H9 (cell line): Measurements from ENCODE around the gene ATRIP. TPM values are rescaled to one million over a fixed set of nuclear protein-coding genes. Genes with fewer than 3 reads are reported as not detected.

Experiments
- DNase-seq: peaks from one replicate; pipeline ENCODE4 v3.0.0-alpha.2; 2017
- H2AFZ ChIP-seq: one replicate; pipeline ENCODE4 v1.6.1; 2013; ENCODE audit warnings: mild to moderate bottlenecking, low read length, control low read depth, moderate library complexity
- H2AK5ac ChIP-seq: 2 replicates; pipeline ENCODE4 v1.6.1; 2013; ENCODE audit warnings: low read length, control low read depth, mixed read lengths; ENCODE audit not compliant: insufficient read length
- H2BK120ac ChIP-seq: one replicate; pipeline ENCODE4 v1.6.1; 2013; ENCODE audit warnings: low read depth, mild to moderate bottlenecking, low read length, control low read depth, inconsistent platforms; ENCODE audit not compliant: poor library complexity, severe bottlenecking
- H2BK12ac ChIP-seq: 2 replicates; pipeline ENCODE4 v1.6.1; 2013; ENCODE audit warnings: low read length, control low read depth, mixed read lengths, low read depth; ENCODE audit not compliant: insufficient read length
- H2BK15ac ChIP-seq: 2 replicates; pipeline ENCODE4 v1.6.1; 2013; ENCODE audit warnings: low read depth, low read length, control low read depth
- H2BK20ac ChIP-seq: one replicate; pipeline ENCODE4 v1.6.1; 2013; ENCODE audit warnings: low read depth, mild to moderate bottlenecking, low read length, control low read depth, inconsistent platforms; ENCODE audit not compliant: poor library complexity, severe bottlenecking
- H2BK5ac ChIP-seq: 2 replicates; pipeline ENCODE4 v1.6.1; 2013; ENCODE audit warnings: low read length, control low read depth, mixed read lengths; ENCODE audit not compliant: insufficient read length
- H3K14ac ChIP-seq: 2 replicates; pipeline ENCODE4 v1.6.1; 2013; ENCODE audit warnings: low read length, control low read depth; ENCODE audit not compliant: insufficient read depth
- H3K18ac ChIP-seq: 2 replicates; pipeline ENCODE4 v1.6.1; 2013; ENCODE audit warnings: low read depth, mild to moderate bottlenecking, mixed read lengths, low read length, control low read depth; ENCODE audit not compliant: insufficient read length
- H3K23ac ChIP-seq: 2 replicates; pipeline ENCODE4 v1.6.1; 2013; ENCODE audit warnings: low read length, control low read depth, mixed read lengths, low read depth; ENCODE audit not compliant: insufficient read length
- H3K23me2 ChIP-seq: 2 replicates; pipeline ENCODE4 v1.6.1; 2013; ENCODE audit warnings: low read depth, mild to moderate bottlenecking, mixed read lengths, low read length, control low read depth; ENCODE audit not compliant: insufficient read length, poor library complexity, severe bottlenecking
- H3K27ac ChIP-seq: 2 replicates; pipeline ENCODE4 v1.5.1; 2013; ENCODE audit warnings: low read length, control low read depth, mixed read lengths, low read depth; ENCODE audit not compliant: insufficient read length
- H3K27me3 ChIP-seq: 2 replicates; pipeline ENCODE4 v1.6.1; 2013; ENCODE audit warnings: low read length, control low read depth, inconsistent platforms; ENCODE audit not compliant: insufficient read depth
- H3K4ac ChIP-seq: 2 replicates; pipeline ENCODE4 v1.6.1; 2013; ENCODE audit warnings: low read depth, mild to moderate bottlenecking, control low read depth, inconsistent platforms, low read length, moderate library complexity
- H3K4me1 ChIP-seq: 2 replicates; pipeline ENCODE4 v1.6.1; 2013; ENCODE audit warnings: low read length, control low read depth, inconsistent platforms; ENCODE audit not compliant: insufficient read depth
- H3K4me2 ChIP-seq: 2 replicates; pipeline ENCODE4 v1.6.1; 2013; ENCODE audit warnings: low read length, control low read depth, mixed read lengths; ENCODE audit not compliant: insufficient read length, insufficient read depth
- H3K56ac ChIP-seq: 2 replicates; pipeline ENCODE4 v1.6.1; 2013; ENCODE audit warnings: low read depth, mild to moderate bottlenecking, mixed read lengths, low read length, control low read depth; ENCODE audit not compliant: insufficient read length
- H3K79me1 ChIP-seq: 2 replicates; pipeline ENCODE4 v1.6.1; 2013; ENCODE audit warnings: low read depth, mild to moderate bottlenecking, moderate library complexity, low read length, control low read depth, inconsistent platforms; ENCODE audit not compliant: insufficient read depth, poor library complexity, severe bottlenecking
- H3K79me2 ChIP-seq: 2 replicates; pipeline ENCODE4 v1.6.1; 2013; ENCODE audit warnings: low read length, control low read depth, inconsistent platforms; ENCODE audit not compliant: insufficient read depth
- H3K9ac ChIP-seq: 2 replicates; pipeline ENCODE4 v1.6.1; 2013; ENCODE audit warnings: low read length, control low read depth, mixed read lengths; ENCODE audit not compliant: insufficient read length; ENCODE audit errors: extremely low read depth
- H3K9me3 ChIP-seq: one replicate; pipeline ENCODE4 v1.6.1; 2013; ENCODE audit warnings: low read depth, low read length, inconsistent platforms; ENCODE audit not compliant: control insufficient read depth
- H3T11ph ChIP-seq: one replicate; pipeline ENCODE4 v1.6.1; 2013; ENCODE audit warnings: mild to moderate bottlenecking, low read length, control low read depth, inconsistent platforms
- H4K20me1 ChIP-seq: one replicate; pipeline ENCODE4 v1.6.1; 2013; ENCODE audit not compliant: control insufficient read depth, insufficient read length, insufficient read depth
- H4K5ac ChIP-seq: 2 replicates; pipeline ENCODE4 v1.6.1; 2013; ENCODE audit warnings: low read depth, mild to moderate bottlenecking, mixed read lengths, low read length, control low read depth; ENCODE audit not compliant: insufficient read length
- H4K8ac ChIP-seq: replicated peaks from 2 replicates; pipeline ENCODE4 v1.6.1; 2013; ENCODE audit warnings: low read length, control low read depth, mixed read lengths, low read depth; ENCODE audit not compliant: insufficient read length
- H4K91ac ChIP-seq: 2 replicates; pipeline ENCODE4 v1.6.1; 2013; ENCODE audit warnings: low read depth, mild to moderate bottlenecking, moderate library complexity, mixed read lengths, low read length, control low read depth; ENCODE audit not compliant: insufficient read length
- H3K27ac Mint-ChIP-seq, 3 experiments: 2 replicates in 2 of 3; 3 replicates in 1 of 3; pipeline ENCODE4 v1.8.0; 2020 to 2021; ENCODE audit warnings: mixed read lengths in 3 of 3, mild to moderate bottlenecking in 1 of 3, moderate library complexity in 1 of 3
- H3K27me3 Mint-ChIP-seq: 2 replicates; pipeline ENCODE4 v1.8.0; 2021; ENCODE audit warnings: low read depth, mild to moderate bottlenecking, moderate library complexity, mixed read lengths
- H3K36me3 Mint-ChIP-seq, 3 experiments: 2 replicates in 2 of 3; 3 replicates in 1 of 3; pipeline ENCODE4 v1.8.0; 2020 to 2021; ENCODE audit warnings: low read depth in 3 of 3, mixed read lengths in 3 of 3; ENCODE audit not compliant: insufficient read depth in 1 of 3
- H3K4me1 Mint-ChIP-seq, 2 experiments: 2 replicates each; pipeline ENCODE4 v1.8.0; 2020; ENCODE audit warnings: mixed read lengths in 2 of 2
- H3K4me3 Mint-ChIP-seq, 2 experiments: 2 replicates in 1 of 2; 3 replicates in 1 of 2; pipeline ENCODE4 v1.8.0; 2020 to 2021; ENCODE audit warnings: mild to moderate bottlenecking in 2 of 2, mixed read lengths in 2 of 2, moderate library complexity in 1 of 2
- H3K9me3 Mint-ChIP-seq, 2 experiments: 2 replicates in 1 of 2; 3 replicates in 1 of 2; pipeline ENCODE4 v1.8.0; 2020; ENCODE audit warnings: mild to moderate bottlenecking in 2 of 2, mixed read lengths in 2 of 2, moderate library complexity in 1 of 2
- CTCF ChIP-seq: fragments of 200-600 bp; sonication (generic); conservative IDR thresholded peaks from 3 replicates; pipeline ENCODE4 v1.8.0; 2021; ENCODE audit warnings: antibody characterized with exemption, mild to moderate bottlenecking
- WGBS: extraction: QIAGEN DNeasy Blood & Tissue Kit; methylation state at CpG from one replicate; pipeline ENCODE4 v1.1.7; 2013; ENCODE audit warnings: missing lambda C conversion rate, low lambda C conversion rate, mixed read lengths; ENCODE audit not compliant: insufficient read length; ENCODE audit errors: extremely low coverage; 5-methylcytosine and 5-hydroxymethylcytosine counted together
- total RNA-seq: library from RNA; stranded (reverse); gene quantifications from 2 replicates; pipeline ENCODE4 v1.2.1, GENCODE V29; 2021

ATRIP gene
- total RNA-seq, 1 experiment from 2014 or later = 16.3 TPM

GRCh38 chr3:48417529-48418108, 28.9 kb upstream of the ATRIP start:
- no CpG with 5 or more reads among the region's 14 CpGs for WGBS
- Histone ChIP-seq H2BK20ac (no peak overlapping the region), H2BK12ac (no peak overlapping the region), H3K18ac (no peak overlapping the region), H2BK120ac (no peak overlapping the region), H4K20me1 (no peaks in the 10 kb centered on the region), H3K14ac (no peak overlapping the region), H3K4me2 (no peak overlapping the region), H2AK5ac (no peak overlapping the region), H4K8ac (no peak overlapping the region), H3T11ph (no peak overlapping the region), H3K23me2 (no peaks in the 10 kb centered on the region), H3K27me3 (no peaks in the 10 kb centered on the region), H3K4me1 (no peaks in the 10 kb centered on the region), H3K27ac (no peak overlapping the region), H2BK15ac (no peak overlapping the region), H3K79me1 (no peaks in the 10 kb centered on the region), H3K4ac (no peak overlapping the region), H2BK5ac (no peak overlapping the region), H4K5ac (no peak overlapping the region), H3K56ac (no peak overlapping the region), H3K23ac (no peak overlapping the region), H3K79me2 (no peaks in the 10 kb centered on the region), H3K9ac (no peak overlapping the region), H2AFZ (no peak overlapping the region), H4K91ac (no peak overlapping the region), H3K9me3 (no peaks in the 10 kb centered on the region)
- DNase-seq = no peak
- TF ChIP-seq CTCF = no peak
- no peaks in the 10 kb centered on the region for H3K27me3 Mint-ChIP-seq
- H3K36me3 Mint-ChIP-seq = peaks cover 46 to 87% (median 80%) of the 10 kb centered on the region in 3 experiments
- H3K9me3 Mint-ChIP-seq = no peaks in the 10 kb centered on the region
- no peaks in the 10 kb centered on the region for H3K4me1 Mint-ChIP-seq
- H3K27ac Mint-ChIP-seq = no peak overlapping the region
- no peak overlapping the region; a peak in 1 of 5 replicates for H3K4me3 Mint-ChIP-seq
